ENCODE results near the gene THAP3. TPM values are rescaled to one million over a fixed set of nuclear protein-coding genes. Genes with fewer than 3 reads are reported as not detected.

THAP3 gene
- total RNA-seq, 1 donor from 2014 or later: 20.1 TPM

DNA sequence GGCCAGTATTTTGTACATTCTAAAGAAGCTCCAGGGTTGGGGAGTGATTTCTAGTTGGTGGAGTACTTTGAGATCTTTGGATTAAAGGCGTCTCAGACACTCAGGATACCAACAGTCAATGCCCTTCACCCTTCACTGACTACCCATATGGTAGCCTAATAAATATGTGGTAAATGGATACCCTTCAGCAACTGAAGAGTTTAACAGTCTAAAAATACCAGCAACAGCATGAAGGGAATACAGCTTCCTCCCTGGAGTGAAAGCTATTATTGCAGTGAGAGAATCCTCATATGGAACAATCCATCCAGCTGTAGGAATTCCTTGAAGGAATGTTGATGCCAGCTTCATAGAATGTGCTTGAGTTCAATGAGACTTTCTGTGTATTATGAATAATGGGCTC is 50.1 kb downstream of the THAP3 start:
- peak; percentile 10 for DNase-seq

- DNase-seq: no peak
Observed at GRCh38 chr1:6675941-6676340, 51.3 kb downstream of the THAP3 start.

Other genes starting within 250 kb of the THAP3 start
- gene ACOT7, start 231.1 kb upstream of the THAP3 start, total RNA-seq: 10.6 TPM
- 3.2 TPM for gene HES2, start 204.9 kb upstream of the THAP3 start, total RNA-seq
- gene ESPN, start 200.1 kb upstream of the THAP3 start, total RNA-seq: 3.8 TPM
- gene TNFRSF25, start 158.7 kb upstream of the THAP3 start, total RNA-seq: 33.0 TPM
- gene PLEKHG5, start 133.2 kb upstream of the THAP3 start, total RNA-seq: 24.5 TPM
- 28.2 TPM for gene NOL9, start 70.4 kb upstream of the THAP3 start, total RNA-seq
- gene TAS1R1, start 69.6 kb upstream of the THAP3 start, total RNA-seq: 2.2 TPM
- gene ZBTB48, start 44.9 kb upstream of the THAP3 start, total RNA-seq: 16.3 TPM
- 63.7 TPM for gene KLHL21, start 22.0 kb upstream of the THAP3 start, total RNA-seq
- gene PHF13, start 11.1 kb upstream of the THAP3 start, total RNA-seq: 22.2 TPM
- 35.4 TPM for gene DNAJC11, start 76.9 kb downstream of the THAP3 start, total RNA-seq
- gene CAMTA1, start 160.6 kb downstream of the THAP3 start, total RNA-seq: 60.6 TPM